HEK293 (cell line): ENCODE results near the gene CCDC9B.

ENCODE experiments used
- CTCF ChIA-PET: fragments of 350-600 bp; formaldehyde crosslinking; extraction: SDS; loops from one replicate; lab custom pipeline; 2021; ENCODE audit warnings: antibody characterized with exemption; lab: Yijun Ruan, JAX
- POLR2A ChIA-PET: fragments of 300-600 bp; formaldehyde crosslinking; extraction: SDS; loops from one replicate; lab custom pipeline; 2020; ENCODE audit warnings: antibody characterized with exemption, inconsistent platforms; lab: Yijun Ruan, JAX
- H3K27ac ChIP-seq: fragments of 200-500 bp; sonication (Bioruptor generic); 2 replicates; pipeline ENCODE4 v1.5.1; 2014; ENCODE audit warnings: low read depth, low read length, control low read depth, inconsistent platforms; ENCODE audit errors: extremely low read depth
- H3K36me3 ChIP-seq, 2 experiments: fragments of 200-500 bp in 1 of 2; sonication (Bioruptor generic) in 1 of 2; 1 replicate in 1 of 2; 2 replicates in 1 of 2; pipeline ENCODE4 v1.5.1; 2014 to 2017; ENCODE audit warnings: inconsistent platforms in 2 of 2, low read length in 2 of 2; ENCODE audit not compliant: control insufficient read depth in 2 of 2, insufficient read depth in 1 of 2
- H3K4me1 ChIP-seq: fragments of 200-500 bp; sonication (Bioruptor generic); 2 replicates; pipeline ENCODE4 v1.5.1; 2014; ENCODE audit warnings: mild to moderate bottlenecking, low read length, inconsistent platforms; ENCODE audit not compliant: control insufficient read depth, insufficient read depth
- H3K4me3 ChIP-seq: 2 replicates; pipeline ENCODE4 v1.5.1; 2011; ENCODE audit warnings: low read depth, mild to moderate bottlenecking, control low read depth, low read length, moderate library complexity
- H3K9me3 ChIP-seq: fragments of 200-500 bp; sonication (Bioruptor generic); 2 replicates; pipeline ENCODE4 v1.5.1; 2014; ENCODE audit warnings: low read depth, low read length, inconsistent platforms; ENCODE audit not compliant: control insufficient read depth, insufficient read depth
- HIC1 ChIP-seq: fragments of 450-650 bp; formaldehyde crosslinking; IDR thresholded peaks from 2 replicates; pipeline ENCODE4 v1.5.1; 2016; ENCODE audit warnings: missing biosample characterization, missing genetic modification characterization
- HOXD13 ChIP-seq: sonication (generic); formaldehyde crosslinking; IDR thresholded peaks from 2 replicates; pipeline ENCODE4 v1.8.0; 2022; ENCODE audit warnings: missing genetic modification reagents, borderline replicate concordance
- KLF10 ChIP-seq: fragments of 450-650 bp; IDR thresholded peaks from 2 replicates; pipeline ENCODE4 v1.5.1; 2018; ENCODE audit warnings: missing biosample characterization, mild to moderate bottlenecking, missing genetic modification characterization
- PRDM6 ChIP-seq: fragments of 450-650 bp; formaldehyde crosslinking; IDR thresholded peaks from 2 replicates; pipeline ENCODE4 v1.5.1; 2017; ENCODE audit warnings: missing biosample characterization, missing genetic modification characterization
- SALL2 ChIP-seq: fragments of 450-650 bp; formaldehyde crosslinking; IDR thresholded peaks from 2 replicates; pipeline ENCODE4 v1.5.0; 2017; ENCODE audit warnings: missing biosample characterization, mild to moderate bottlenecking, missing genetic modification characterization, borderline replicate concordance
- YY1 ChIP-seq: fragments of 450-650 bp; formaldehyde crosslinking; IDR thresholded peaks from 2 replicates; pipeline ENCODE4 v1.5.1; 2018; ENCODE audit warnings: missing biosample characterization, missing genetic modification characterization
- ZBTB11 ChIP-seq: fragments of 450-650 bp; formaldehyde crosslinking; conservative IDR thresholded peaks from 2 replicates; pipeline ENCODE4 v1.5.1; 2016; ENCODE audit warnings: low read depth, missing biosample characterization, missing genetic modification characterization
- ZFHX2 ChIP-seq: fragments of 450-650 bp; formaldehyde crosslinking; conservative IDR thresholded peaks from 2 replicates; pipeline ENCODE4 v1.5.1; 2016; ENCODE audit warnings: missing biosample characterization, missing genetic modification characterization
- ZFP41 ChIP-seq: fragments of 450-650 bp; formaldehyde crosslinking; IDR thresholded peaks from 2 replicates; pipeline ENCODE4 v1.5.1; 2016; ENCODE audit warnings: missing biosample characterization, missing genetic modification characterization, borderline replicate concordance
- ZIC2 ChIP-seq: fragments of 450-650 bp; formaldehyde crosslinking; IDR thresholded peaks from 2 replicates; pipeline ENCODE4 v1.5.1; 2016; ENCODE audit warnings: missing biosample characterization, missing genetic modification characterization
- ZNF112 ChIP-seq: fragments of 450-650 bp; formaldehyde crosslinking; IDR thresholded peaks from 2 replicates; pipeline ENCODE4 v1.5.0; 2017; ENCODE audit warnings: missing biosample characterization, missing genetic modification characterization
- ZNF114 ChIP-seq: fragments of 450-650 bp; formaldehyde crosslinking; IDR thresholded peaks from 2 replicates; pipeline ENCODE4 v1.5.0; 2017; ENCODE audit warnings: missing biosample characterization, missing genetic modification characterization
- ZNF350 ChIP-seq: fragments of 450-650 bp; formaldehyde crosslinking; IDR thresholded peaks from 2 replicates; pipeline ENCODE4 v1.5.0; 2017; ENCODE audit warnings: missing biosample characterization, mild to moderate bottlenecking, missing genetic modification characterization
- ZNF449 ChIP-seq: fragments of 450-650 bp; formaldehyde crosslinking; IDR thresholded peaks from 2 replicates; pipeline ENCODE4 v1.5.1; 2017; ENCODE audit warnings: missing biosample characterization, mild to moderate bottlenecking, missing genetic modification characterization, moderate library complexity
- ZNF529 ChIP-seq: fragments of 450-650 bp; formaldehyde crosslinking; IDR thresholded peaks from 2 replicates; pipeline ENCODE4 v1.5.1; 2017; ENCODE audit warnings: missing genetic modification characterization, missing biosample characterization; ENCODE audit not compliant: insufficient replicate concordance
- ZNF558 ChIP-seq: fragments of 450-650 bp; formaldehyde crosslinking; IDR thresholded peaks from 2 replicates; pipeline ENCODE4 v1.5.1; 2016; ENCODE audit warnings: missing biosample characterization, missing genetic modification characterization
- ZNF600 ChIP-seq: fragments of 450-650 bp; formaldehyde crosslinking; IDR thresholded peaks from 2 replicates; pipeline ENCODE4 v1.5.1; 2016; ENCODE audit warnings: missing biosample characterization, missing genetic modification characterization
- ZNF621 ChIP-seq: fragments of 450-650 bp; formaldehyde crosslinking; IDR thresholded peaks from 2 replicates; pipeline ENCODE4 v1.5.1; 2017; ENCODE audit warnings: missing biosample characterization, missing genetic modification characterization
- ZNF658 ChIP-seq: fragments of 450-650 bp; formaldehyde crosslinking; IDR thresholded peaks from 2 replicates; pipeline ENCODE4; 2016; ENCODE audit warnings: missing biosample characterization, missing genetic modification characterization
- ZNF776 ChIP-seq: fragments of 450-650 bp; formaldehyde crosslinking; IDR thresholded peaks from 2 replicates; pipeline ENCODE4 v1.5.0; 2017; ENCODE audit warnings: missing biosample characterization, missing genetic modification characterization, borderline replicate concordance
- ZNF791 ChIP-seq: fragments of 450-650 bp; formaldehyde crosslinking; IDR thresholded peaks from 2 replicates; pipeline ENCODE4 v1.5.1; 2016; ENCODE audit warnings: missing biosample characterization, missing genetic modification characterization

CCDC9B gene

GRCh38 chr15:40369971-40370370, 29.2 kb upstream of the CCDC9B start:
- ChIA-PET CTCF (interaction anchor here (0.5 to 2.0 kb wide), 4 partner anchors 13 to 91 kb away, joined by 3 to 11 read pairs (median 4); no protein-coding TSS in a partner anchor), POLR2A (no interaction called here)
- TF ChIP-seq KLF10 (tag by site-specific recombination) (no peak), ZNF776 (tag by site-specific recombination) (no peak), ZNF449 (tag by site-specific recombination) (no peak), ZNF529 (tag by site-specific recombination) (no peak), ZNF558 (tag by site-specific recombination) (no peak), ZFP41 (no peak), HOXD13 (no peak), ZNF350 (tag by site-specific recombination) (no peak), HIC1 (tag by site-specific recombination) (no peak), ZNF112 (tag by site-specific recombination) (no peak)

GRCh38 chr15:40369474-40369869, 28.7 kb upstream of the CCDC9B start:
- ChIA-PET POLR2A (no interaction called here), CTCF (interaction anchor here (0.8 to 2.0 kb wide), 5 partner anchors 13 to 95 kb away, joined by 3 to 11 read pairs (median 3); no protein-coding TSS in a partner anchor)
- Histone ChIP-seq H3K4me3 (no peak overlapping the region), H3K9me3 (no peaks in the 10 kb centered on the region), H3K36me3 (no peaks in the 10 kb centered on the region), H3K27ac (no peak overlapping the region), H3K4me1 (no peaks in the 10 kb centered on the region)
- TF ChIP-seq ZNF791 (tag by site-specific recombination) (no peak), ZFHX2 (tag by site-specific recombination) (0 out of 2 replicates have a peak, but pooled peaks have one; percentile 16), ZIC2 (tag by site-specific recombination) (no peak)

More at GRCh38 chr15:40369971-40370370, 29.2 kb upstream of the CCDC9B start:
- Histone ChIP-seq H3K4me1 (no peaks in the 10 kb centered on the region), H3K27ac (no peak overlapping the region), H3K36me3 (no peaks in the 10 kb centered on the region), H3K4me3 (no peak overlapping the region), H3K9me3 (no peaks in the 10 kb centered on the region)

GRCh38 chr15:40368719-40369473, 28.2 kb upstream of the CCDC9B start:
- Histone ChIP-seq H3K4me3 (no peak overlapping the region), H3K4me1 (no peaks in the 10 kb centered on the region), H3K9me3 (no peaks in the 10 kb centered on the region), H3K27ac (no peak overlapping the region), H3K36me3 (no peaks in the 10 kb centered on the region)
- TF ChIP-seq PRDM6 (no peak), YY1 (tag by site-specific recombination) (no peak), SALL2 (tag by site-specific recombination) (no peak), ZNF600 (tag by site-specific recombination) (peak; percentile 92), ZNF658 (no peak), ZBTB11 (tag by site-specific recombination) (no peak), ZNF114 (tag by site-specific recombination) (no peak), ZNF621 (tag by site-specific recombination) (no peak)
- CTCF ChIA-PET = interaction anchor here (0.8 to 2.0 kb wide), 11 partner anchors 8 to 95 kb away, joined by 3 to 11 read pairs (median 5); partner anchors contain the start of gene KNSTRN
- POLR2A ChIA-PET = interaction anchor here (1.1 kb wide), 1 partner anchor 36 kb away, joined by 3 read pairs; the partner anchor contains the start of gene IVD
